Measurements from ENCODE around the gene KSR2.

- TF ChIP-seq CTCF (IDR thresholded peaks at IDR 0.05; ENCODE audit: low read depth, low read length) (no peak), EZH2phosphoT487 (IDR thresholded peaks at IDR 0.05; ENCODE audit: low read depth) (no peak)
Measured at GRCh38 chr12:117855165-117855564, 113.6 kb downstream of the KSR2 start.

All from OCI-LY3 (cell line).